Hematopoietic multipotent progenitor cell treated with erythropoietin and hydrocortisone succinate and interleukin-3 and kit ligand, for 17 days (in vitro differentiated cells): Measurements from ENCODE around the gene IMMP2L.

Experiments
- DNase-seq: peaks from one replicate; pipeline ENCODE4 v3.0.0-alpha.2; 2015; ENCODE audit warnings: low spot score

The IMMP2L gene

DNA sequence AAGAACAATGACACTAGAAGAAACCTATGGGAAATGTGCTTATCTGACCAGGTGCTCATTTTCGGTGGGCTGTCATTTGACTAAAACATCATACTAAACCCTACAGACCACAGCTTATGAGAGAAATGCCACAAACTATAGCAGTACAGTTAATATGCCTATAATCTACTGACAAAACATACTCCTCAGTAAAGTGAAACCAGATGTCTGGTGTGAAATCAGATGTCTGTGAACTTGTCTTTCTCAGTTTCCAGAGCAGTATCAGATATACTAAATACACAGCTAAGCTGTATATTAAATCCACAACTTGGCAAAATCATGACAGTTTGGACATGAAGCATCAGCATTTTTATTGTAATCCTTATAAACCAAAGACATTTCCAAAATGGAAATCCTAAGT is 3.3 kb downstream of the IMMP2L start:
- no peak for DNase-seq

DNA sequence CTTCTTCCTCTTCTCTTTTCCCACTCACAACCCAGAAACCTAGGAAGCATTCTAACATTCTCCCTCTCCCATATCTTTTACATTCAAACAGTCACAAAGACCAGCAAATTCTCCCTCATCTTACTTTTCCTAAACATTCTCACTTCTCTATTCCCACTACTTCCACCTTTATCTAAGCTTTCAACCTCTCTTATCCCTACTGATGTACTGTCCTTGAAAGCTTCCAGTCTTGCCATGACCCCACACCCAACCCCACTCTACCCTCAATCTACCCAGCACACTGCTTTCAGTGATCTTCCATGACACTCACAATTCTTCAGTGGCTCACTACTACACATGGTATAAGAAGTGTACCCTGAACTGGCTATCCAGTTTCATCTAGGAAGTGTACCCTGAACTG is 5.3 kb downstream of the IMMP2L start:
- DNase-seq, result no peak

DNA sequence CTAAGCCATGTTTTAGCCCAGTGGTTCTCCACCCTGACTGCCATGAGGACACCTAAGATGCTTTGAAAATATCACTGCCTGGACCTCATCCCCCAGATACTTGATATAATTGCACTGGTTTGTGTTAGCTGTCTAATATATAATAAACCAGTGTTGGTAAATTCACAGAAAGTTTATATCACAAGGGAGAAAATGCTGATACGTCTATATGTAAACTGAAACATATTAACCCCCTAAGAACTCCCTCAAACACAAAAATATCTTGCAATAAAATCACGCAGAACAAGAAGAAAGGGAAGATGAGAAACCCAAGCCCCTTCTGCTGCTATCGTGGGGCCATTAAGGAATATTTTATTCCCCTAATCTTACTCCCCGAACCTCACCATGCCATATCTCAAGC is 8.2 kb downstream of the IMMP2L start:
- no peak for DNase-seq

DNA sequence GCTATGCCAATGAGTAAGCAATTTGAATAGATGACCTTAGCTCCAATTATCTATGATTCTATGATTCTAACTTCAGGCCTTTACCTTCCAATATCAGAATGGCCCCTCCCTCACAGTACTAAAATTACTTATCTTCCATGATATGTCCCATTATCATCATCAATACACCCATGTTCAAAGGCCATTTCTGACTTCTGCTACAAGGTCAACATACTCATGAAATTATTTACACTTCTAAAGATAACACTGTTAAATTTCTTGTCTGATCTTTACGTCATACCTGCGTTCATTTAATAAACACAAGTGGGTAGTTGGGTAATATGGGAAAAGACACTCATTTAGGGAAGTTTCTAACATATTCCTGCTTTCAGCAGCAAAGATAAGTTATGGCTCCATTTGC is 21.2 kb downstream of the IMMP2L start:
- no peak for DNase-seq

DNA sequence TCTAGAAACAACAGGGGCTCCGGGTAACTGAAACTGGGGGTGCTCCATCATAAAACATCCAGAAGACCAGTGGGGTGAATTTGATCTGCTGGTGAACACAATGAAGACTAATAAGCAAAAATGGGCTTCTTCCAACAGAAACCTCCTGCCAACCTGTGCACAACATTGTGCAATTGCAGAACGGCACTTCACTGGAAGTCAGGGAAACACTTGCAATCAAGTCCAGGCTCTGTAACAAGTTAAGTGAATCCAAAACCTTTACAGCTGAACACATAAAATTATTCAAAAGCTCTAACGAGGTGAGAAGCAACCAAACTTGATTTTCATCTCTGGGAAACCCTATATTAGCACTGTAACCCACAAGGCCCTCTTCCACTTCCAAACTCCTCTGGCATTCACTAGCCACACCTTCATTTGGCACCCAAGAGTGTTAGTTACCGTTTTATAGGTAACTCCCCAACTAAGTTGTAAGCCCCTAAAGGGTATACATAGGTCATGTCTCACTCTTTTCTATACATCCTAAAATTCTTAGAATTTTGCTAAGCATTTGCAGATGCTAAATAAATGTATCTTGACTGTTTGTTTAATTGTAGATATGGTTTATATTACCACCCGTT is 22.0 kb downstream of the IMMP2L start:
- no peak for DNase-seq

DNA sequence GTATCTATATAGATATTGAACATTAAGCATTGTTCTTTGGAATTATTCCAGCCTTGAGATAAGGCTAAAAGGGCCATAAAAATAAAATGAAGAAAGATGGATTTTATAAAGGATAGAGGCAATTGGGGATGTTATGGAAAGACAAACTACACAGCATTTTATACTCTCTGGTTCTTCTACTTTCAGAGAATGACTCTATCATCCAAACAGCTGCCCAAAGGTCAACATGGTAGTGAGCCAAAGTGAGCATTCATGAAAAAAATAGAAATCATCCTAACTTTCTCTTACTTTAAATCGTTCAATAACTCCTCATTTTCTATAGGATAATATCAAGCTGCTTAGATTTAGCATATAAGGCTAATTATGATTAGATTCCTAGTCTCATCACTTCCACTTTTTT is 25.2 kb downstream of the IMMP2L start:
- DNase-seq, result no peak

DNA sequence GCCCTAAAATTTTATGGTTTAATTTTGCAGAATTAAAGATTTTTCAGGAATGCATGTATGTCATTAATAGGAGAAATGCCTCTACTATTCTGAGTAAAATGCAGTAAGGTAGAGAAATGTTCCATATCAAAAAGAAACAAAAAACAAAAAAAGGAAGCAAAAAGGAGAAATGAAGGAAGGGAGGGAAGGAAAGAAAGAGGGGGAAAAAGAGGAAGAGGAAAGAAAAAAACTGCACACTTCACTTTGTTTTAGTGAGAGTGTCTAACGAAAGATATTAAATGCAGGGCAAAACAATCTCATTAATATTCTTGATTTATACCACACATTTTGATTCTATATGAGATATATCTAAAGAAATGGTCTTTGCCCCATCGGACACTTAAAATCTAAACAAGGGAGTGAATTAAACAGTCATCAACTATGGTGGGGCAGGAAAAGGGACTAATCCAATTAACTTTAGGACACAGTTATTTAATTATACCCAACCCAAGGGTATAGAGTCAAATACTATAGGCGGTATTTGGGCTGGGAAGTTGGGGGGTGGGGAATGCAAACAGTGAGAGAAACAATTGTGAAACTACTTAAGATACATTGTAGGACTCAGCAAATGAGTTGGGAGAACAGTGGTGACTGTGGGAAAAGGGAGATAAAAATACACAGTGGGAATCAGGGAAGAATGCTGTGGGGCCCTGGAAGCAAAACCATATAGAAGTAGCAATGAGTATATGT is 27.0 kb downstream of the IMMP2L start:
- DNase-seq, result no peak

DNA sequence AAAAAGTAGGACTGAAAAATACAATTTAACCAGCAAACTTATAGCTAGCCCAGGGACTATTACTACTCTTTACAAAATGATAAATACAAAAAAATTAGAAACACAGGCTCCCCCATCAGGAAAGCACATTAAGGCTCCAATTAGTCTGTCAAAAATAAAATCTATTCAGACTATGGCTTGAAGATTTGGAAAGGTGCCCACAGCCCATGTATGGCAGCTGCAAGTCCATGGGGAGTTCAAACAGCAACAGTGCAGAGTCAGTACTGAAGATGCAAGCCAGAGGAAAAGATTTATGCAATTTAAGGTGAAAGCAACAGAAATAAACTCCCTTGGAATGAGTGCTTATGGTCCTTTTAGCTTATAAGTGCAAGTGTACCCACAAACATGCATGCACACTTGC is 29.7 kb downstream of the IMMP2L start:
- no peak for DNase-seq

DNA sequence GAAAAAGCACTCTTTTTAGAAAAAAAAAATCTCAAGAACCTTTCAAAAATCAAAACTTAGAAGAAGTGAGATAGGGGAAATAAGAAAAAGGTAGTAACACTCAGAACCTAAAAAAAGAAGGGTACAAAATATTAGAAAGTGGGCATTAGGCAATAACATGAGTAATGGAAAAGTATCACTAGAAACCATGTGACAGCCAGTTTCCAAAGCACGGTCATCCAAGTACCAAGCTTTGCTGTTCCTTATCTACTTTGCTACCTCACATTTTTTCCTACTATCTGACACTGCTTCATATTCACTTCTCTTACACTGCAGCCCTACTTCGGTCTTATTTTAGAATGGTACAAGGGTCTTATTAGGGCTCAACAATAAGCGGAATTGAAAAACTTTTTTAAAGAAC is 30.3 kb downstream of the IMMP2L start:
- no peak for DNase-seq

DNA sequence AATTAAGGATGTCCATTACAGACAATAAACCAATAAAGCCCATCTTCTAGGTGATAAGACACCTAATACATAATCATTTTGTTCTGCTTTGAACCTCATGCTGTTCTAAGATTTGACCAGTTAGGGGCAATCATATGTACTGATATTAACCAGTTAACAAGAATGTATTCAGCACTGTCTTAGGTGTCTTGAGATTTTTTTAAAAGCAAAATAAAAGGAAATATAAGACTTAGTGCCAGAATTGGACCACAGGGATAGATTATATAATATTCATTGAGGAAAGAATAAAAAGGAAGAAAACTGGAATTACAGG is 32.0 kb downstream of the IMMP2L start:
- DNase-seq, result no peak

DNA sequence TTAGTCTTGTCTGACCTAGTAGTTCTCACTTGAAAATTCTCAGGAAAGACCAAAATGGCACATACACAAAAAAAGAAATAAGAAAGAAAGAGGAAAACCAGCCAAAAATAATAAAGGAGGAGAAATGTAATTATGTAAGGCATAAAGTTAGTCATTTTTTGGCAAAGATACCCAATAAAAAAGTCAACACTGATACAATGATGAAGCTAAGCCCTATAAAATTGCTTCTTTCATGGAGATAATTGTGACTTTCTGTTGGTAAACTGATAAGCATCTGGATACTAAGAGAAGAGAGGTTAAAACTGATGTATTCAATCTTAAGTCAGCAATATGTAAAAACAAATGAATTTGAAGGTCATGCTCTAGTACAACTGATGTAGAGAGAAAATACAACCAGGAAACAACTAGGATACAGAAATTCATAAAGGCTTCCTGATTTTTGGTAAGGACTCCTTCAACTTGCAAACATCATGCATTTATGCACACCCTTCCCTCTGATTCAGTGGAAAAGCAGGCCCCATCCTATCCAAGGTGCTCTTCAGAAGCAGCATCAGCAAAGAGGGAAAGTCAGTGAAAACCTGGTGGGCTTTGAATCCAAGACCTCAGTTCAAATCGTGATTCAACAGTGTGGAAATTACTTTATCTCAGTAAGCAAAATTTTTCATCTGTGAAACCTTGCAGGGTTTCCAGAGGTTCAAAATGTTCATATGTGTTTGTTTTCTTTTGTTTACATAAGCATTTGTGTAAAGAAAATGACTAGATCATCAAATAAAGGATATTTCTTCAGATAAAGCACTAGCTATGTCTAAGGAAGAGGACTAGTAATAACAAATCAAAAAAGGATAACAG is 32.6 kb downstream of the IMMP2L start:
- no peak for DNase-seq

DNA sequence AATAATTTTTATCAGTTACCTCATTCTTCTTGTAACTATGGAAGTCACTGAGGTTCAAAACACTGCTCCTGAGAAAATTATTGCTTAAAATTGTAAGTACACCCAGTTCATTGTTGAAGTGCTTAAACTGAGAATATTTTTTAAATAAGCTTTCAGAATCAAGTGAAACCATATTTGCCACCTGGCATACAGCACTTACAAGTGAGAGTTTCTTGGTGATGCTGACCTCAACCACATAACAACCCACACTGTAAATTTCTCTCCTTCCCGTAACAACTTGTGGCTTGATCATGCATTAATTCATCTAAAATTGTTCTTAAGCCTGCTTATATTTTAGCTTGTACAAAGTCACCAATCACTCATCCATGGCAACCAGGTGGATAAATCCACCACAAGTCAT is 34.0 kb downstream of the IMMP2L start:
- DNase-seq, result no peak

DNA sequence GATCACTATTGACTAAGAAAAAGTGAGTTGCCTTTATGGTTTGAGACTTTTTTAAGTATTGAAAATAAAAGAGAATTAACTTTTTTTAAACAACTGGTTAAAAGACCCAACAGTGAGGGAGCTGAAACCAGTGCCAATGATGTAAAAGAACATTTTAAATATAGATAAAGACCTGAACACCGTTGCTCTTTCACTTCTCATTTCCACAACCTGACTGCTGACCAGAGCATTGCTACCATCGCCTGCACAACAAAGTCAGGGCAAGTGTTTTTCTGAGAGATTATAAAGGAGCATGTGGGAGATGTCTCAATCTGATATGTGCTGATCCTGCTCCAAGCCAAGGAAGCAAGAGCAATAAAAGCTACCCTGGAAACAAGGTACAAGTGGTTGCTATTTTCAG is 34.7 kb downstream of the IMMP2L start:
- DNase-seq, result no peak

DNA sequence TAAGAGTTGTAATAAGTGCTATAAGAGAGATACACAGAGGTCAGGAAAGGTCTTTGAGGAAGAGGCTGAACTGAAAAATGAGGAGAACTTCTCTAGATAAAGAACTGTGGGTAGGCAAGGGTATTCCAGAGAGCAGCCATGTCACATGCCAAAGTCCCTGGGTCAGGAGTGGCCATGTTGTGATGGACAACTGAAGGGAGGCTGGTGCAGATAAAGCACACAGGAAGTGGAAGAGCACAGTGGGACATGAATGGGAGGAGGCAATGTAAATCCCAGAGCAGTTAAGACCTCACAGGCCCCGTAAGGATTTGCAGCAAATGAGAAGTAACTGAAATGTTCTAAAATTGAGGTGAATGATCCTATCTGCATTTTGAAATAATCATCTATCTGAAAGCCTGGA is 37.2 kb downstream of the IMMP2L start:
- DNase-seq, result no peak

DNA sequence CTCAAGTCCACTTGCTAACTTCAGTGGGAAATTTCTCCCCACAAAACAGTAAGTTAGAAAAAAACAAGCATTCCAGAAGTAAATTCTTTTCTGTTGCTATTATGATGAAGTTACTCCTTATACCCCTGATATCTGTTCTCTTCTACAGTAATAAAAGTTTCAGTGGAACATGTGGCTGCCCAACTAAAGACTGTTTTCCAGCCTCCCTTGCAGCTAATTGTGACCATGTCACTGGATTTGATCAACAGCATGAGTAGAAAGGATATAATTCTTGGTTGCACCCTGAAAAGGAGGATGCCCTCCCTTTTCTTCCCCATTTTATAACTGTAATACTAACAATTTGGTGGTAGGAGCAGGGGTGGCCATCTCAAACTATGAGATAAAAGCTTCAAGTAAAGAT is 40.6 kb downstream of the IMMP2L start:
- DNase-seq, result no peak

DNA sequence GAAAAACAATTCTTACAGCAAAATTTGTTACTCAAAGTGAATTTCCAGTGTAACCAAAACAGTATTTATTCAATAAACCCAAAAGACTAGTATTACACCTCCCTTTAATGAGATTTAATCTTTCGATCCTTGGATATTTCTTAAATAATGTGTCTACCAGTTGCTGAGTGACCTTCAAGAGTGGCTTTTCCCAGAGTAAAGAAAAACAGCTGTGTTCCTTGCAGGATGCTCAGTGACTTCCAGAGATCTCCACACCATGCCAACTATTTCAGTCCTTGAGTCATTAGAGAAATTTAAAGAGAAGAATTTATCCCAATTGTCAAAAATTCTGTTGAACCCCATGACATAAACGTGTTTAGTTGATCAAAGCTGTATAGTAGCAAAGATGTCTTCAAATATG is 44.0 kb downstream of the IMMP2L start:
- no peak for DNase-seq

DNA sequence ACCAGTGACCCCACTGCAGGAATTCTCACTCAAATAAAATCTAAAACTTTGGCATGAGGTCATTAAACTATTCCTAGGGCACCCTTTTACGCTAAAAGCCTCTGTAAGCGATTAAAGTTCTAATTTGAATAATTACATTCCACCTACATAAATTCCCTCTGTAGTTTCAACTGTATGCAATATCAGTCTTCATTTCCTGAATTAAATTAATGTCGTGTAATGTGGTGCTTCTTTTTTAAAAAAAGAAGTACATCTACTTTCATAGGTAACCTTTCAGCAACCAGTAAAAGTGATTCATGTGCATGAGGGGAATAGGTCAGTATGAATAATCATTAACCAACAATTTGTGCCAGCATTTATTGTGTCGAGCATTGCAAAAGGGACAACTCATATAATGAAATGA is 44.7 kb downstream of the IMMP2L start:
- DNase-seq, result no peak

DNA sequence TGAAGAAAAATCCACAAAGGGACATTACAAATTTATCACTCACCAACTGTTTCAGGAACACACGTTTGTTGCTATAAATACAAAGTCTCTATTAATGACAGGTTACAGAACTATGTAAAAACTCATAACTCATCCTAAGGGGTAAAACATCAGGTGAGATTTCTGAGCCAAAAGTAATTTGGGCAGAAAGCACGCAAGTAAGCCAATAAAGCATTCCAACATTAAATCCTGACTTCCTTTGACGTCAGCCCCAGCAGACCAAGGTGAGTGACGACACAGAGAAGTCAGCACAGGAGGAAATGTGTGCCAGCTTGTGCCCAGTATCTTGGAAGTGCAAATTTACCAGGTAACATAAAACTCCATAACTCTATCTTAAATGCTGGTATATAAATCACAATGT is 45.7 kb downstream of the IMMP2L start:
- no peak for DNase-seq

DNA sequence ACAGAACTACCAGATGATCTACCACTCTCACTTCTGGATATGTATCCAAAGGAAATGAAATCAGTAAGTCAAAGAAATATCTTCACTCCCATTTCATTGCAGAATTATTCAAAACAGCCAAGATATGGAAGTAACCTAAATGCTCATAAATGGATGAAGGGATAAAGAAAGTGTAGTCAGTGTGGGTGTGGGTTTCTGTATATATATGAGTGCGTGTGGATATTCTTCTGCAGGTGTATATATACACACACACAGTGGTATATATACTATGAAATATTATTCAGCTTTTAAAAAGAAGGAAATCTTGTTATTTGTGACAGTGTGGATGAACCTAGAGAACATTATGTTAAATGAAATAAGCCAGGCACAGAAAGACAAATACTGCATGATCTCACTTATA is 48.7 kb downstream of the IMMP2L start:
- no peak for DNase-seq

DNA sequence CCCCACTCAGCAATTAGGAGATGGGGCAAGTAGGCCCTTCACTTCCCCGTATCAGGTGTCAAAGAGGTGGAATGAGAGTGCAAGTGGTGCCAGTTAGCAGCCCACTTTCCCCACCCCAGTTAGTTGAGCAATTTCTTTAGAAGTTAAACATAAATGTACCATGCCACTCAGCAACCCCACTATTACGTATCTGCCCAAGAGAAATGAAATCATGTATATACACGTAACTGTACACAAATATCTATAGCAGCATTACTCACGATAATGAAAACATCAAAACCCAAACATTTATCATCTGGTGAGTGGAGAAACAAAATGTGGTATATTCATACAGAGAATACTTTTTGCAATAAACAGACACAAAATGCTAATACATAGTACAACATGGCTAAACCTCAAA is 50.4 kb downstream of the IMMP2L start:
- no peak for DNase-seq

DNA sequence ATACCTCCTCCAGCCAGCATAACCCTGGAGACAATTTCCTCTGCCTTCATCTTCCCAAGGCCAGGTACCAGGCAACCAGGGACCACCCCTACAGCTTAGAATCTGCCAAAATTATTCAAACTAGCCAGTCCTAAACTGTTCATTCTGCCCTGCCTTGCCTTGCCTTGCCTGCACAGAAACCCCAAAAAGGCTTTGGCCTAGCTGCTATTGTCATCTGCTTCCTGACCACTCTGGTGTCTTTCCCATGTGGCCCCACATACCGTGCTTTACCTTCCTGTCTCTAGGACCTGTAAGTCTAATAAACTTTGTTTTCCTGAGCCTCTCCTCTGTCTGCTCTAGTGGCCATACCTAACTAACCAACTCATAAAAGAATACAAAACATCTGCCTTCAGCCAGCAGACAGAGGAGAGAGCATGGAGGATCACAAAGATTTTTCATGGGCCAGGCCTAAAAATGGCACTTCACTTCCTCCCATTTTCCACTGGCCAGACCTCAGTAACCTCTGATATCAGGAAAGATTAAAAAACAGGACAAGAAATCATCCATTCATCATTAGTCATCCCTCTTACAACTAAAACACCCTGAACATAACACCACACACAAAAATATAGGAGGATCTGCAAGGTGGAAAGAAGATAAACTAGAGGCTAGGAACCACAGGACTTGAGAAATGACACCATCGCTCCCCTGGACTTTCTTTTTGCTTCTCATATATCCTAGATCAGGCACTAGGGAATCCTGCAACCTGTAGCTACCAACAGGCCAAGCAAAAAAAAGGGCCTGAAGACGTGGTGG is 51.5 kb downstream of the IMMP2L start:
- DNase-seq, result no peak

DNA sequence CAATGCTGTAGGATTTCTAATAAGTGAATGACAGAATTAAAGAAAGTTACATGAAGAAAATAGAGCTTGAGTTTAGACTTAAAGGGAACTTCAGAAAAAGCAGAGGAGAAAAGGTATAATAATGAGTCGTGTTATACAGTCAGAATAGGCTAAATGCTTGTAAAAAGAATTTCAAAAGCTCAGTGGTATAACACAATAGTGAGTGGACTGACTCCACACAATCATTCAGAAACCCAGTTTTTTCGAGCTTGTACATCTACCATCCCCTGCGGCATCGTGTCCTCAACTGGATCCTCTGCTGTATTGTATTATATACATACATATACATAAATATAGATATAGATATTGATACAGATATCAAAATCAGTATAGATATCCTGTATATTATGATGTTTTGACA is 52.2 kb downstream of the IMMP2L start:
- no peak for DNase-seq

DNA sequence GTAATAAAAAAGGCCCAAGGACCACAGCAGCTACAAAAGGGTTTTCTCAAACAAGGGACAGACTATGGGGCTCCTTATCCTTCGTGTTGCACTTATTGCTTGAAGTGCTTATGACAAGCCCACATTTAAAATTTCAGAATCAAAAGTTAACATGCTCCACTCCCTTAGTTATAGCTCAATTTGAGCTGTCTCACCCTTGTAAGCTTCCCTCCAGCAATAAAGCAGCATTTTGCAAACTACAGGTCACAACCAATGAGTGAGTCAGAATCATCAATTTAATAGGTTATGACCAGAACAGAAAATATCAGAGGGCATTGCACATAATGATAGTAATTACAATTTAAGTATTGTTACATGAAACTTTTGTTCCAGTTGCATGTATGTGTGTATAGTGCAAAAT is 53.0 kb downstream of the IMMP2L start:
- no peak for DNase-seq
